ENCODE measurements around the gene PDGFC.

PDGFC gene

GRCh38 chr4:156782491-156782890 lies 189.1 kb downstream of the PDGFC start:
- DNase-seq (ENCODE audit: low read depth): no peak

GRCh38 chr4:156781852-156782251 lies 189.7 kb downstream of the PDGFC start:
- DNase-seq (ENCODE audit: low read depth): no peak

GRCh38 chr4:156779774-156780173 lies 191.8 kb downstream of the PDGFC start:
- DNase-seq (ENCODE audit: low read depth): no peak

GRCh38 chr4:156779042-156779441 lies 192.6 kb downstream of the PDGFC start:
- no peak for DNase-seq (ENCODE audit: low read depth)

- DNase-seq (ENCODE audit: low read depth): no peak
These were observed 193.0 kb downstream of the PDGFC start for GRCh38 chr4:156778606-156779005.

- DNase-seq (ENCODE audit: low read depth): no peak
These were observed 193.5 kb downstream of the PDGFC start for GRCh38 chr4:156778093-156778492.

- DNase-seq (ENCODE audit: low read depth): no peak
These were observed 195.8 kb downstream of the PDGFC start for GRCh38 chr4:156775813-156776212.

GRCh38 chr4:156774422-156774821 lies 197.2 kb downstream of the PDGFC start:
- DNase-seq (ENCODE audit: low read depth): no peak

- no peak for DNase-seq (ENCODE audit: low read depth)
These were observed 197.8 kb downstream of the PDGFC start for GRCh38 chr4:156773648-156774357.

- DNase-seq (ENCODE audit: low read depth): no peak
These were observed 200.3 kb downstream of the PDGFC start for GRCh38 chr4:156771171-156771837.

- no peak for DNase-seq (ENCODE audit: low read depth)
These were observed 201.5 kb downstream of the PDGFC start for GRCh38 chr4:156770140-156770539.

GRCh38 chr4:156767911-156768415 lies 203.6 kb downstream of the PDGFC start:
- no peak for DNase-seq (ENCODE audit: low read depth)

- no peak for DNase-seq (ENCODE audit: low read depth)
These were observed 204.8 kb downstream of the PDGFC start for GRCh38 chr4:156766846-156767245.

GRCh38 chr4:156765277-156765676 lies 206.3 kb downstream of the PDGFC start:
- DNase-seq (ENCODE audit: low read depth): no peak

- no peak for DNase-seq (ENCODE audit: low read depth)
These were observed 206.8 kb downstream of the PDGFC start for GRCh38 chr4:156764846-156765245.

- DNase-seq (ENCODE audit: low read depth): no peak
These were observed 207.5 kb downstream of the PDGFC start for GRCh38 chr4:156764145-156764544.

GRCh38 chr4:156763511-156763910 lies 208.1 kb downstream of the PDGFC start:
- no peak for DNase-seq (ENCODE audit: low read depth)

GRCh38 chr4:156762851-156763250 lies 208.7 kb downstream of the PDGFC start:
- no peak for DNase-seq (ENCODE audit: low read depth)

- no peak for DNase-seq (ENCODE audit: low read depth)
These were observed 215.5 kb downstream of the PDGFC start for GRCh38 chr4:156756118-156756517.

GRCh38 chr4:156754832-156755570 lies 216.6 kb downstream of the PDGFC start:
- DNase-seq (ENCODE audit: low read depth): no peak

- no peak for DNase-seq (ENCODE audit: low read depth)
These were observed 220.1 kb downstream of the PDGFC start for GRCh38 chr4:156751486-156751885.
